ENCODE data around the gene COL1A1.

COL1A1 gene

DNA sequence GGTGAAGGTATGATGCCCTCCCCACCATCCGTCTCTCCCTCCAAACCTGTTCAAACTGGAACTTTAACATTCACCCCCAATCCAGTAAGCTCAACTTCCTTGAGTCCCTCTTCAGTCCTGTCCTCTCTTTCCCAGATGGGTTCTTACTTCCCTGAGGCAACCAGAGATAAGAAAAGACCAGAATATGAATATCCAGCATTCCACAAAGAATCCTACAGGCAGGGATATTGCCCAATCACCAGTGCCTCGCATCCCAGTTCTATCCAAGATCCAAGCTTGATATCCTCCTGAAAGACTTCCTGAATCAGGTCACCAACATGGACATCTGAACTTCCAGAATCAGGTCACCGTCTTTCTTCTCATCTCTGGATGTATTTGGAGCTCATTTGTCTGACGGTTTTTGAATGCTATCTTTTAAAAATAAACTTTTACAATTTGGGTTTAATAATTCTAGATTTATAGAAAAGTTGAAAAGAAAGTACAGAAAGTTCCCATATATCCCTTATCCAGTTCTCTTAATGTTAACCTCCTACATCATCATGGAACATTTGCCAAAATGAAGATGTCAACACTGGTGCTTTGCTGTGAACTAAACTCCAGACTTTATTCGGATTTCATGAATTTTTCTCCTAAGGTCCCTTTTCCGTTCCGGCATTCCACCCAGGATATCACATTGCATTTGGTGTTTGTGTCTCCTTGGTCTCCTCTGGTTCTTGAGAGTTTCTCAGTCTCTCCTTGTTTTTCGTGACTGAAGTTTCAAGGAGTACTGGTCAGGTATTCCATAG, 13.7 kb upstream of the COL1A1 start:
- no peak overlapping the region for H3K4me3 ChIP-seq (ENCODE audit: low read depth, low read length)
- DNase-seq (ENCODE audit: low read depth) = no peak
- TF ChIP-seq, protein P1, sequence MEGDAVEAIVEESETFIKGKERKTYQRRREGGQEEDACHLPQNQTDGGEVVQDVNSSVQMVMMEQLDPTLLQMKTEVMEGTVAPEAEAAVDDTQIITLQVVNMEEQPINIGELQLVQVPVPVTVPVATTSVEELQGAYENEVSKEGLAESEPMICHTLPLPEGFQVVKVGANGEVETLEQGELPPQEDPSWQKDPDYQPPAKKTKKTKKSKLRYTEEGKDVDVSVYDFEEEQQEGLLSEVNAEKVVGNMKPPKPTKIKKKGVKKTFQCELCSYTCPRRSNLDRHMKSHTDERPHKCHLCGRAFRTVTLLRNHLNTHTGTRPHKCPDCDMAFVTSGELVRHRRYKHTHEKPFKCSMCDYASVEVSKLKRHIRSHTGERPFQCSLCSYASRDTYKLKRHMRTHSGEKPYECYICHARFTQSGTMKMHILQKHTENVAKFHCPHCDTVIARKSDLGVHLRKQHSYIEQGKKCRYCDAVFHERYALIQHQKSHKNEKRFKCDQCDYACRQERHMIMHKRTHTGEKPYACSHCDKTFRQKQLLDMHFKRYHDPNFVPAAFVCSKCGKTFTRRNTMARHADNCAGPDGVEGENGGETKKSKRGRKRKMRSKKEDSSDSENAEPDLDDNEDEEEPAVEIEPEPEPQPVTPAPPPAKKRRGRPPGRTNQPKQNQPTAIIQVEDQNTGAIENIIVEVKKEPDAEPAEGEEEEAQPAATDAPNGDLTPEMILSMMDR (IDR thresholded peaks at IDR 0.05; ENCODE audit: low read depth, low read length, missing control alignments) = no peak

DNA sequence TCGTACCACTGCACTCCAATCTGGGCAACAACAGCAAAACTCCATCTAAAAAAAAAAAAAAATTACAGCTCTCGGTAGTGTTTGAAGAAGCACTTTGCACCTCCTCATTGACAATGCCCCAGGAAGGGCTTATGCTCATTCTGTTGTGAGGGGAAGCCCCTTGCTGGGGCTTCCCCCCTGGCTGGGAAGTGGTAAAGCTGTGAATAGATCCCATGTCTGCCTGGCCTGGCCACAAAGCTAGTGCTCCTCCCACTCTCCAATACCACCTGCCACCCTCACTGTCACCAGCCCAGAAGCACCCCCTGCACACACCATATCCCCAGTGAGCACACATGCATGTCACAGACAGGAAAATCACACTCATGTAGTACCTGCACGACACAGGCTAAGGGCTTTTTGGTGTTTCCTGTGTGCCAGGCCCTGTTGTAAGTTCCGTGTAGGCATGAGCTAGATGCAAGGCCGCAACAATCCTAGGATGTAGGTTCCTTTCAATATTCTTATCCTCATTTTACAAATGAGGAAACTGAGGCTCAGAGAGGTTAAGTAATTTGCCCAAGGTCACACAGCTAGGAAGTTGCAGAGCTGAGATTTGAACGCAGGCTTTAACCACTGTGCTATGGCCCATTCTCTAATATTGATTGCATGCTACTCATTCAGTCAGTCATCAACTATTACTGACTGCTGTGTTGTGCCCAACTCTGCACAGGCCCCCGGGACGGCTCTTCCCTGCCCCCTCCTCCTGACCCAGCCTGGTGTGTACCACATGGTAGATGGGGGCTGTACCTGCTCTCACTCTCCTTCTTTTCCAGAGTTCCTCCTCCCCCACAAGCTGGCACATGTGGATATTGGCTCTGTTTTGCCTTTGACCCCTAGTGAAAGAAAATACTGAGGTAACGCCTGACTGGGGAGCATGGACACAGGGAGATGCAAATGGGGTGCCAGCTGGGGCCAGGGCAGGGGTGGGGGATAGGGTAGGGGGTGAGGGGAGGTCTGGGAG, 11.9 kb upstream of the COL1A1 start:
- no peak overlapping the region for H3K4me3 ChIP-seq (ENCODE audit: low read depth, low read length)
- TF ChIP-seq, protein P1 (IDR thresholded peaks at IDR 0.05; ENCODE audit: low read depth, low read length, missing control alignments) = peak; percentile 20
- DNase-seq (ENCODE audit: low read depth) = no peak

DNA sequence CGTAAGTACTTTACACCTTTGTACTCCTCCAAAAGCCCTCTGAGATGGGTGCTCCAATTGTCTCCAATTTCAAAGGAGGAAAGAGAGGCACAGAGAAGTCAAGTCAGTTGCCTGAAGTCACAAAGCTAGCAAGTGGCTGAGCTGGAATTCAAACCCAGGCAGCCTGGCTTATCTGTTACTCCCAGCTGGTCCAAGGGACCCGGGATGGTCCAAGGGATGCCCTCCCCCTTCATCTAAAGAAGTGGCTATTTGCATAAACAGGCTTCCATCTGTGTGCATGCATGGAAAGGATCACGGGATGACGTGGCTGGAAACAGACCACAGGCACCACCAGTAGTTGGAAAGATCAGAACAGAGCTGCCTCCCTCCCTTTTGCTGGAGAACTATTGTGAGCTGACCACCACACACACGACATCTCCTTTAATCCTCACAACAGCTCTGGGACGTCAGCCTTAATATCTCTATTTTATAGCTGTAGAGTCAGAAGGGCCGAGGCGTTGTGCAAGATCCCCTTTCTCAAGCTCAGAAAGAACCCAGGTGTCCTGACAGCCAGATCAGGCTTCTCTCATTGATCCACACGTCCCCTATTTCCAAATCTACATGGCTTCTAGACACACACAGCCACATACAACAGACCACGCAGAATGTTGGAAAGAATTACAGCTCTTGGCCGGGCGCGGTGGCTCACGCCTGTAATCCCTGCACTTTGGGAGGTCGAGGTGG, 10.9 kb upstream of the COL1A1 start:
- no peak for DNase-seq (ENCODE audit: low read depth)
- H3K4me3 ChIP-seq (ENCODE audit: low read depth, low read length) = no peak overlapping the region
- TF ChIP-seq, protein P1 (IDR thresholded peaks at IDR 0.05; ENCODE audit: low read depth, low read length, missing control alignments) = no peak

DNA sequence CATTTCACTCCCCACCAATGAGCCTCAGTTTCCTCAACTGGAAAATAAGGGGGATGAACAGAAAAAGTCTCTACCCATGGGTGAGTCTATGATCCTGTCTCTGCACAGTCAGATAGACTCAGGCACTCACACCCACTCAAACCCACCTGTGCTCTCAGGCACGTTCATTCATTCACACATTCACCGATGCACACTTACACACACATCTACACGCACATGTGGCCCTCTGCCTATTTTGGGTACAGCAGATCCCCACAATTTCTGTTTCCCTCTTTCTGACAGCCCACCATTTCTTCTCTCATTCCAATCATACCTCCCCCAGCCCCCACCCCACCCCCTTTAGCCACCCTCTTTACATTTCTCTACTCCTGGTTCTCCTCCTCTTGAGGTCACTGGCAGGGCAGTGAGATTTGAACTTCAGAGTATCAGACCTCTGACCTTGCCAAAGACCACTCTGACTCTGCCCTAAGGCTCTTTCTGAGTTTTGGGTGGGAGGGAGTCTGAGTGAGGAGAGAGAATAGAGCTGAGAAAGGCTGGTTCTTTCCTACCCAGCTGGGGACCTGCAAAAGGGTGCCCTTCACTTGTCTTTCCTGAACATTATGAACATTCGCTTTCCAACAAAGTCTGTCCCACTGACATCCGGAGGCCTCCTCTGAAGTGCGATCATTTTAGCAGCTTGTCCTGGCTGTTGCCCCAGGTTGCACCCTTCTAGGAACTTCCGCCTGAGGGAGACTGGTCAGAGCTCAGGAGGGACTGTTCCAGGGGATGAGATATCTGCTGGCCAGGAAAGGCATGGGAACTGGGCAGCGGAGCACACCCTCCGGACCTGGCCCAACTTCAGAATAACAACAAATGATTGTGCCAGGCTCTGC, 10.1 kb upstream of the COL1A1 start:
- H3K4me3 ChIP-seq (ENCODE audit: low read depth, low read length) = no peak overlapping the region
- no peak for DNase-seq (ENCODE audit: low read depth)
- TF ChIP-seq, protein P1 (IDR thresholded peaks at IDR 0.05; ENCODE audit: low read depth, low read length, missing control alignments) = no peak

DNA sequence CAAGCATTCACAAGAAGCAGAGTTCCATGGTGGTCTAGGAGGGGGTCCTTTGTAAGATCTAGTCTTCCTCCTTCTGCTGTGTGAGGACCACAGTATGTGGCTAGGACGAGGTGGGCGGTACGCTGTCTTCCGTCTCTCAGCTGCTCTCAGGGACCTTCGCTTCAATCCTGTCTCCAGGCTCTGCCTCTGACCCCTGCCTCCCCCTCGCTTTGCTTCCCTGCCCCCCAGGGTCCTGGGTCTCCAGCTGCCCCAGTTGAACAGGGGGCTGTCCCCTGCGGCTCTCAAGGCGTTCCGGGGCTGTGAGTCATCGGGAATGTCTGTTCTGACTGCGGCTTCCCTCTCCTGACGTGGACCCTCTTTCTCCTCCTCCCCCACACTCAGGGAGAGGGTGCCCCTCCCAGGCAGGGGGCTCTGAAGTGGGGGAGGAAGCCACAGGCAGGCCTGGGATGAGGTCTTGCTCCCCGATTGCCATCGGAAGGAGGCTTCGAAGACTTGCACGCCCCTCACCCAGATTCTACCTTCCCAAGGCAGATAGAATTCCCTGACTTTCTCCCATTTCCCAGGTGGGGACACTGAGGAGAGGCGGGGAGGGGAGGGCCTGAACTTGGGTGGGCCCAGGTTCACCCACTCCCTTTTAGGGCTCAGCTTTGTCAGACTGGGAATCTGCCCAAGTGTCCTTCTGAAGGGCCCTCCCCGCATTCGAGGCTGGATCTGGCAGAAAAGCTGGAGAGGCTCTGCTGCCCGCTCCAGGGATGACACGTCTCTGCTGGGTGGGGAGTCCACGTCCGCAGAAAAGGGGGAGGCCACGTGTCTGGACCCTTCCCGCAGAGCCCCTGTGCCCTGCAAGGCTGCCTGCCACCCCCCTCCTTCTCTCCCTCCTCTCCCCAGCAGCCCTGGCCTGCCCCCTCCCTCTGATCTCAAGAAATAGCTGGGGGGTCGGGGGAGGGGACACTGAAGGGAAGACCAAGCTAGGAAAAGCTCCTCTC, 9.1 kb upstream of the COL1A1 start:
- no peak for DNase-seq (ENCODE audit: low read depth)
- H3K4me3 ChIP-seq (ENCODE audit: low read depth, low read length) = no peak overlapping the region
- TF ChIP-seq, protein P1 (IDR thresholded peaks at IDR 0.05; ENCODE audit: low read depth, low read length, missing control alignments) = no peak
